Measurements from ENCODE around the gene FBXL19. TPM values are rescaled to one million over a fixed set of nuclear protein-coding genes. Genes with fewer than 3 reads are reported as not detected.
A peak's percentile ranks its signal among the peaks of the same experiment; 100 is the strongest.

FBXL19 gene
- total and polyA plus RNA-seq, 2 of the 8 experiments (the other 6 are each of a cell fraction or from before 2014, with no cell fraction given): 47.2 to 72.2 TPM

DNA sequence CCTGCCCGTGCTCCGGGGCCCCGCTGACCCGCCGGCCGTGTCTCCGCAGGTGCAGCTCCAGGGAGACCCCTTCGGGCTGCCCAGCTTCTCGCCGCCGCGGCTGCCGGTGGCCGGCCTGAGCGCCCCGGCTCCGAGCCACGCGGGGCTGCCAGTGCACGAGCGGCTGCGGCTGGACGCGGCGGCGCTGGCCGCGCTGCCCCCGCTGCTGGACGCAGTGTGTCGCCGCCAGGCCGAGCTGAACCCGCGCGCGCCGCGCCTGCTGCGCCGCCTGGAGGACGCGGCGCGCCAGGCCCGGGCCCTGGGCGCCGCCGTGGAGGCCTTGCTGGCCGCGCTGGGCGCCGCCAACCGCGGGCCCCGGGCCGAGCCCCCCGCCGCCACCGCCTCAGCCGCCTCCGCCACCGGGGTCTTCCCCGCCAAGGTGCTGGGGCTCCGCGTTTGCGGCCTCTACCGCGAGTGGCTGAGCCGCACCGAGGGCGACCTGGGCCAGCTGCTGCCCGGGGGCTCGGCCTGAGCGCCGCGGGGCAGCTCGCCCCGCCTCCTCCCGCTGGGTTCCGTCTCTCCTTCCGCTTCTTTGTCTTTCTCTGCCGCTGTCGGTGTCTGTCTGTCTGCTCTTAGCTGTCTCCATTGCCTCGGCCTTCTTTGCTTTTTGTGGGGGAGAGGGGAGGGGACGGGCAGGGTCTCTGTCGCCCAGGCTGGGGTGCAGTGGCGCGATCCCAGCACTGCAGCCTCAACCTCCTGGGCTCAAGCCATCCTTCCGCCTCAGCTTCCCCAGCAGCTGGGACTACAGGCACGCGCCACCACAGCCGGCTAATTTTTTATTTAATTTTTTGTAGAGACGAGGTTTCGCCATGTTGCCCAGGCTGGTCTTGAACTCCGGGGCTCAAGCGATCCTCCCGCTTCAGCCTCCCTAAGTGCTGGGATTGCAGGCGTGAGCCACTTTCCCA is 21.1 kb upstream of the FBXL19 start (continued):
- TF ChIP-seq KDM4A (IDR thresholded peaks at IDR 0.05; ENCODE audit: low read depth, low read length, severe bottlenecking): peak; percentile 95
- no peak for TF ChIP-seq CBX5 (IDR thresholded peaks at IDR 0.05; ENCODE audit: low read depth, low read length)
- TF ChIP-seq HDAC2 (IDR thresholded peaks at IDR 0.05; ENCODE audit: borderline replicate concordance in 1 of 2, low read depth in 2 of 2, low read length in 2 of 2): peak in 1 of 2 experiments; percentile 31; a peak in 2 of 4 replicates
